Activated T-cell treated with anti-CD3 and anti-CD28 coated beads for 4 hours (primary cell): Measurements from ENCODE around the gene TEPSIN.

Experiments used
- DNase-seq: peaks from one replicate; pipeline ENCODE4 v3.0.0-alpha.2; 2020

TEPSIN gene, protein sequence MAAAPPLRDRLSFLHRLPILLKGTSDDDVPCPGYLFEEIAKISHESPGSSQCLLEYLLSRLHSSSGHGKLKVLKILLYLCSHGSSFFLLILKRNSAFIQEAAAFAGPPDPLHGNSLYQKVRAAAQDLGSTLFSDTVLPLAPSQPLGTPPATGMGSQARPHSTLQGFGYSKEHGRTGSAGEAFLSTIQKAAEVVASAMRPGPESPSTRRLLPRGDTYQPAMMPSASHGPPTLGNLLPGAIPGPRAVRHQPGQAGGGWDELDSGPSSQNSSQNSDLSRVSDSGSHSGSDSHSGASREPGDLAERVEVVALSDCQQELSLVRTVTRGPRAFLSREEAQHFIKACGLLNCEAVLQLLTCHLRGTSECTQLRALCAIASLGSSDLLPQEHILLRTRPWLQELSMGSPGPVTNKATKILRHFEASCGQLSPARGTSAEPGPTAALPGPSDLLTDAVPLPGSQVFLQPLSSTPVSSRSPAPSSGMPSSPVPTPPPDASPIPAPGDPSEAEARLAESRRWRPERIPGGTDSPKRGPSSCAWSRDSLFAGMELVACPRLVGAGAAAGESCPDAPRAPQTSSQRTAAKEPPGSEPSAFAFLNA

DNA sequence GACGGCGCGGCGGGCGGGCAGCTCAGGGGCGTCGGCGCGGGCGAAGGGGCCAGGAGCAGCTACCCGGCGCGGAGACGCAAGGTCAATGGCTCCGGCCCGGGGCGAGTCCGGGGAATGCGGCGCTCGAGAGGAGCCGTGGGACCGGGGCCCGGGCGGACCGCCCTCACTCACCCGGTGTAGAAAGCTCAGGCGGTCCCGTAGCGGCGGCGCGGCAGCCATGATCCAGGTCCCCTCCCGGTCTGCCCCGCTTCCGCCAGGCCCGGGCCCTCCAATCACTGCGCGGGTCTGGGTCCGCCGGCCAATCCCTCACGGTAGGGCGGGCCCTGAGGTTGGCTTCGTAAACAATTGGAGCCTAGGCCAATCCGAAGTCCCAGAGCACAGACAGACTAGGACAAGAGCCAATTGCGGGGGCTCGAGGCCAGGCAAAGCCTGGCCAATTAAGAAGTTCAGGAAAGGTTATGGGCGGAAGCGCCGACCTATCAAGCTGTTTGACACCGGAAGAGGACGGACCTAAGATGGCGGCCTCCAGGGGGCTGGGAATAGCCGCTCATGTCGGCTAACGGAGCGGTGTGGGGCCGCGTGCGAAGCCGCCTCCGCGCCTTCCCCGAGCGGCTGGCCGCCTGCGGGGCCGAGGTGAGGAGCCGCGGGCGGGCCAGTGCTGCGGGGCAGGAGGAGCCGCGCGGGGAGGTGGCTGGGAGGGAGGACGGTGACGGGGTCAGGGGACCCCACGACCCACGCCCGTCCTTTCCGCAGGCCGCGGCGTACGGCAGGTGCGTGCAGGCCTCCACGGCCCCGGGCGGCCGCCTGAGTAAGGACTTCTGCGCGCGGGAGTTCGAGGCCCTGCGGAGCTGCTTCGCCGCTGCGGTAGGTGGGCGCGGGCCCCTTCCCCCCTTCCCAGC is at the start of gene TEPSIN, which contains the start of gene NDUFAF8:
TEPSIN (minus strand) TSS at position 241 of the 899 bp plus-strand sequence; CDS start at position 219, 22 bp downstream.
NDUFAF8 (plus strand) TSS at position 504 of the 899 bp plus-strand sequence; CDS start at position 550, 46 bp downstream.
- DNase-seq = peak; percentile 86

DNA sequence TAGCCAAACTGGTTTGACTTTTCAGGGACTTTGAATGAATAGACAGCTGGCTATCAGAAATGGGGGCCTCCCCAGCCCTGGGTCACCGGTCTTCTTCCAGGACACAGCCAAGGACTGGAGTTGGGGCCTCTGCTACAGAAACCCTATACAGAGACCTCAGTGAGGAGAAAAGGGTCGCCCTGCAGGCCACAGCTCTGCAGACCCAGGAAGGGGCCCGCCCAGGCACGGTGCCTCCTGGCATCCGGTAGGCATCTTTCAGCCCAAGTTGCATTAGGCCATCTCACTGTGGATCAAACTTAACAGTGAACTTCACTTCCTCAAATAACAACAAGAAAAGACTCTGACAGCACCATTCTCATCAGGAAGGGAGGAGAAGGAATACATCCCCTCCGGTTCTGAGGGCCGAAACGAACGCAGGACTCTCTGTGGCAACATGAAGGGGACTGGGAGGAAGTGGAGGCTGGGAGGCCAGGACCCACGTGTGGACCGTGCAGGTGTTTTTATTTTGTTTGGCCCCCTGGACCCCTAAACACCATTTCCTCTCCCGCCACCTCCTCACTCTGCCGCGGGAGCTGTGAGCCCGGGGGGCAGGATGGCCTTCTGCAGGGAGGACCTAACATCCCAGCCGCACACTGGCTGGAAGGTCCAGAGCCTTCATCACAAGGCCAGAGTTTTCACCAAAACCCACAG is 49.0 kb upstream of the TEPSIN start:
- DNase-seq = no peak

DNA sequence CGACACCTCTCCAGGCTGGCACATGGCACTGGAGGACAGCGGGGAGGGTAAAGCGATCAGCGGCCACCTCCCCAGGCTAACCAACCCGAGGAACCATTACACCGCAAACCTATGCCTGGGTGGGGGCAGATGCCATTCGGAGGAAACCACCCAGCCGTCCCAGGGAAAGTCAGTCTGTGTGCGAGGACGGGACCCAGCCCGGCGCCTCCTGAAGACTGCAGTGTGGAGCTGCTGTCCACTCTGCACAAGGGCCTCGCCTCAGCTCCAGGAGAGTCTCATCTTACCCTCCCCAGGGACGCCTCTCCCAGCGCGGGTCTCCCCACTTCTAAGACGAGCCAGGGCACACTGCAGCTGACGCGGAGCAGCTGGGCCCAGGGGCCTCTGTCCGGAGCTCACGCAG is 48.3 kb upstream of the TEPSIN start:
- DNase-seq = no peak

DNA sequence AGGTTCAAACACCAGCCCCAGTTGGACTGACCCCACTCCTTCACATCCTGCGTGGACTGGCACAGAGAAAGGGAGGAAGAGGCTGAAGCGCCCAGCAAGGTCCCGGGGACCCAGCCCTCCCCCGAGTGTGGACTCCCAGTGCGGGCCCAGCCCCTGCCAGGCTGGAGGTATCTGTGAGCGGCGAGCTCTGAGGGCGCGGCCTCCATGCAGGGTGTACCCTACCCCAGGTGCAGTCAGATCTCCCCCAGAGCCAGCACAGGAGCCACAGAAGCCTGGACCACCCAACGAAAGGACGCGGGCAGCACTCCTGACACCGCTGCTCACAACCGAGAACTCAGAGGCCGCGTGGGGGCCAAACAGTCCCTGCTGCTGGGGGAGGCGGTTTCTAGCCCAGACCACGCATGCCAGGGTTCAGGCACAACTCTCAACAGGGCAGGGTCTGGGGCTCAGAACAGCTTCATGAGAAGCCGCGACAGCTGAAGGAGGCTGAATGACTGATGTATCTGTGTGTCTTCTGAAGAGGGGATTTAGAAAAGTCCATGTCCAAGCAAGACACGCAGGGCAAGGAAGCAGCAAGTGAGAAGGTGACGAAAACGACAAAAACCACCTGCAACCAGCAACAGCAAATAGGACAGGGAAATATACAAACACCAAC is 47.8 kb upstream of the TEPSIN start:
- DNase-seq = no peak

DNA sequence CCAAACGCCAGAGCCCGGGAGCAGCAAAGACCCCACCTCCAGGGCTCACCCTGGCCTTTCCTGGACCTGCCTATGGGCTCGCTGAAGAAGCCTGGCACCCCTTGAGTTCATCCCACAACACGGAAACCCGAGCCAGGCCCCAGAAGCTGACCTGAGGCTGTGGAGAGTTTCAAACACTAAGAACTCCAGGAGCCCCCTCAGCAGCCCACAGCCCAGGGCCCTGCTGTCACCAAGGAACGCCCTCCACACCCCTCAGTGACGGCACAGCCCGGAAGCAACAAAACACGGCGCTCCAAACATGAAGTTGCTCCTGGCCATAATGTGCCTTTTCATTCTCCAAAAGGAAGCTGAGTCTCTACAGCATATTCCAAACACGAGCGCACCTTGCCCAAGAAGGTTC is 47.0 kb upstream of the TEPSIN start:
- DNase-seq = no peak

DNA sequence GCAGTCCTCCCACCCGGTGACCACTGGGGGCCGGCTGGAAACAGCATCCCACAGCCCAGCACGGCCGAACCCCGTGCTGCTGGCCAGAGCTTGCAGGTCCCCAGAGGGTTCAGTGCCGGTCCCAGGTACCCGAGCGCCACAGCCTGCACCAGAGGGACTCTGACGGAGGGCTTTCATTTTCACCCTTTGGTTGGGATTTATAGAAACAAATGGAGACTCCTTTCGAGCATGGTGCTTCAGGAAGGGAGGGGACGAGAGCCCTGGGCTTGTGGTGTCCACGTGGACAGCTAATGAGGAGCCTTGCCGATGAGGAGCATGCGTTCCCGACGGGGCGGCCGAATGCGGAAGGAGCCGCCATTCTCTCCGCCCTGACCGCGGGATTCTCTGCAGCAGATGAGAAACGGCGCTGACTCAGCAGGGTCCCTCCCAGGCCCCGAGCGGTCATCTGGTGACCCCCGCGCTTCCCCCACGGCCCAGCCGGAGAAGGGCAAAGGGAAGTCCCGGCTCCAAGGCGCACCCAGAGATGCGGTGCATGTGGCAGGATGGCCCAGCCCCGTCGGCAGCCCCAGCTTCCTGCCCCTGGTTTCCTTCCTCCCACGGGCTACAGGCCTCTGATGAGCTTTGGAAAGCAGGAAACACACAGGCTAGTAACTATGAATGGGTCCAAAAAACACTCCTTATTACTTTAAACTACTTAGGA is 46.5 kb upstream of the TEPSIN start:
- peak; percentile 17 for DNase-seq

DNA sequence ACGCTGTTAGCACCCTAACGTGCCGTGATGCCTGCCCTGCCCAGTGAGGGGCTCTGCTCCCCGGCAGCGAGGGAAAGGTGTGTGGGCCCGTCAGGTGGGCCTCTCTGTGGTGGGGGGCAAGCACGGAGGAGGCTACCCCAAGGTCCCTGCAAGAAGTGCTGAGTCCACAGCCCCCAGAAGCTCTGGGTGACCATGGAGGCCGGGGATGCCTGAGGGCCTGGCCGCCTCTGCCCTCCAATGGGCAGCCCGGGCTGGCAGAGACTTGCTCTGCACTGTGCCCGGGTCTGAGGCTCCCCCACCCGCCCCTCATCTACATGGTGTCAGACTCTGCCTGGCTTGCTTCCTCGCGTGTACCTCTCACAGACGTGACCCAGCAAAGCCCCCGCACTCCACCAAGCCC is 44.0 kb upstream of the TEPSIN start:
- no peak for DNase-seq

DNA sequence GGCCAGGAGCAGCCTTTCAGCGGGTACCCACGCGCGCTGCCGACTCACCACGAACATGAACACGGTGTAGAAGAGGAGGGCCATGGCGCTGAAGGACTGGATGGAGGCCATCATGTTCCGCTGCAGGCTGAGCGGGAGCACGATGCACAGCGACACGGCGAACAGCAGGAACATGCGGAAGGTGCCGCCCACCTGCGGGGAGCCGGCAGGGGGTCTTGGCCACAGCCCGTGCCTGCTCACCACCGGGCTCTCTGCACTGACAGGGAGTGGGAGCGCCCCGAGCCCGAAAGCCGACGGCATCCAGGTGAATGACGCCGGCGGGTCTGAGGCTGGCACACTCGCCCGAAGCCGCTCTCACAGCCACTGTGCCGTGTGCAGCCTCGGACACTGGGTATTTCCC is 43.3 kb upstream of the TEPSIN start:
- no peak for DNase-seq

DNA sequence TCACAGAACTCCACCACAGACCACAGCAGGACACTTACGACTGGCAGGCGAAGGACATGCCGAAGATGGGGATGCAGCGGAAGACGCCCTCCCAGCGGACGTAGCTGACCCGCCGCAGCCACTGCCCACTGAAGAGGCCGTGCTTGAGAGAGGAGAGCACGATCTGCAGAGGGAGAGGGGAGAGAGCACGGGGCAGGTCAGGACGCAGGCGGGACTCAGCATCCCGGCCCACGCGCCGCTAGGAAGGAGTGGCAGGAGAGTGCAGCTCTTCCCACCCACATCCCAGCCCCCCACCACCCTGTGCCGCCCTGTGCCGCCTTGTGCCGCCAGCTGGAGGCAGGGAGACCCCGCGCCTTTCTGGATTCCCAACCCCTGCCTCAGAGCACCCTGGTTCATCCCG is 41.7 kb upstream of the TEPSIN start:
- no peak for DNase-seq

DNA sequence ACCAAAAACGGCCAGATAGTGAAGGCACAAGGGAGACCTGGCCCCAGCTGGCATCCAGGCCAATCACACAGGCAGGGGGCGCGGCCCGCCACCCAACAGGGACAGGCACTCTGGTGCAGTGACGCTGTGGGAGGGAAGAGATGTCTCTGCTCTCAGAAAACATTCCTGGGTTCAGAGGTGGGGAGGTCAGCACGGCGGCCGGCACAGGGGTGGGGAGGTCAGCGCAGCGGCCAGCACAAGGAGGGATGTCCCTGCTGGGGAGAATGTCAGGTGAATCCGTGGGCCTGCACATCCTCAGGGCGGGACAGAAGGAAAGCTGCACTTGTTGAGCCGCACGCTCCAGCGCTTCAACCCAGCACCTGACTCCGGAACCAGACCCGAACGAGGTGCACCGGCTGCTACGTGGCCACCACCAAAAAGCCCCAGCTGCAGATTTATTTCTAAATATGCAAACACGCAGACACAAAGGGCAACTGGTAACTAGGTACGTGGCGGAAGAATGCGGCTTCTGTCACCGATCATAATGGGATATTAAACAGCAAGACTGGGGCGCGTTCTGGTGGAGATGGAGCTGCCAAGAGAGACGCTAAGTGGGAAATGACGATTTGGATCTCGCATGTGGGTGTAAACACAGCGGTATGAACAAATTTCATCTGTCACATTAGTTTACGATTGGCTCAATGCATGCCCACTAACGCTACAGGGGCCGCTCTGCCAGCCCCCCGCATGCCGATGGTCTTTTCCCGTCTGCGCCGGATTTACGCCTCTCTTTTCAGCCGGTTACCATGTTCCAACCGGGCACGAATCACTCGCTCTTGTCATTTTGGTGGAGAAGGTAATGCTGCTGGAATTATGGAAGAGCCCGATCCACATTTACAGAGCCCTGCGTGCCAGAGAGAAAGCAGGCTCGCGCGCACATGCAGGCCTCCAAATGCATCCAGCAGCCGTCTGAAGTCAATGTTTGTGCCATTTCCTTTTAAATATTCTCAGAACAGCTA is 40.7 kb upstream of the TEPSIN start:
- no peak for DNase-seq

DNA sequence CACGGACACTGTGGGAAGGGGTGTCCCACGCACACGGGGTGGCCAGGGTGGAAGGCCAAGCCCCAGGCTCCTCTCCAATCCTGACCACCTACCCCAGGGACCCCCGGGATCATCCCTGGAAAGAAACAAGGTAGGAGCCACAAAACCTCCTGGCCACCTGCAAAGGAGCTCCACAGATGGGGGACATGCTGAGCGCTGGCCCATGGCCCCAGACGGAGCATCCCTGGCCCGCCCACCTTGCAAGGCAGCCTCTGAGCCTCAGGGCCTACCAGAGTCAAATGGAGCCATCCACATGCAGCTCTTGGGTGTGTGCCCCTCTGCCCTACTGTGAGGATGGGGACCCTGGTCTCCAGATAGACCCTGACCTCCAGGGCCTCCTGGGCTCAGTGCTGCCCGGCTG is 40.0 kb upstream of the TEPSIN start:
- DNase-seq = no peak

DNA sequence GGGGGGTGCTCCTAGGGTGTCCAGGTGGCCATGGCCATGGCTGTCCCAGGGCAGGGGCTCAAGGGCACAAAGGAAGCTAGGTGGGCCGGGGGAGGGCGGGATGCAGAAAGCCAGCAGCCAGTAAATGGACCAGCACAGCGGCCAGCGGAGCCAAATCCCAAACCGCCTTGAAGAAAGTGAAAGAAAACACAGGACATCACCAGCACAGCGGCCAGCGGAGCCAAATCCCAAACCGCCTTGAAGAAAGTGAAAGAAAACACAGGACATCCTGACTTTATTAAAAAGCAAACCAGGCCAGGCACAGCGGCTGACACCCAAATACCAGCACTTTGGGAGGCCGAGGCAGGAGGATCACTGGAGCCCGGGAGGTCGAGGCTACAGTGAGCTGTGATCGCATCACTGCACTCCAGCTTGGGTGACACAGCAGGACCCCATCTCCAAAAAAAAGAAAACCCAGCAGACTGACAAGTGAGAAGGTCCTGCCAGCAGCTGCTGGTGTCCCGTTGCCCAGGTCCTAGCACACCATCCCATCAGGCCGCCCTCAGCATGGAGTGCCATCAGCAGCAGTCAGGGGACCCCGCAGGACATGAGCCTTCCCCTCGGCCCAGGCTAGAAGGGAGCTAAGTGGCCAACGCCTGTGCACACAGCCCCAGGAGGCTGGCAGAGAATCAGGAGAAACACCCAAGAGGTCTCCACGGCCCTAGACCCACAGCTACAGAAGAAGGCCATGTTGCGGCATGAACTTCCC is 39.3 kb upstream of the TEPSIN start:
- DNase-seq = no peak

DNA sequence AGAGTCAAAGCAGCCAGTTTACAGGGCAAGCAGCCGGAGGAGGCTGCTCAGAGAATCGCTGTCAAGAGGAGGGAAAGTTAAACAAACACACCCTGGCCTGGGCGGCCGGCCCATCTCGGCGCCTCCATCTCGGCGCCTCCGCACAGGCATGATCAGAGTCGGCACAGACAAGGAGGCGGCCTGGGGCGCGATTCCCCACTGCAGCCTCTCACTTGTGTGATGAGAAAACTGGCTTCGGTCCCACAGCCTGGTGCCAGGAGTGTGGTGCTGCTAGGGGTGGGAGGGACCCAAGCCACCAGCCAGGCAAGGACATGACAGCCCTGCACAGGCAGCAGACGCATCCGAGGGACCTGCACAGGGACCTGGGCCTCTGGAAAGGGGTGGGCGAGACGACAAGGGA is 38.6 kb upstream of the TEPSIN start:
- no peak for DNase-seq

DNA sequence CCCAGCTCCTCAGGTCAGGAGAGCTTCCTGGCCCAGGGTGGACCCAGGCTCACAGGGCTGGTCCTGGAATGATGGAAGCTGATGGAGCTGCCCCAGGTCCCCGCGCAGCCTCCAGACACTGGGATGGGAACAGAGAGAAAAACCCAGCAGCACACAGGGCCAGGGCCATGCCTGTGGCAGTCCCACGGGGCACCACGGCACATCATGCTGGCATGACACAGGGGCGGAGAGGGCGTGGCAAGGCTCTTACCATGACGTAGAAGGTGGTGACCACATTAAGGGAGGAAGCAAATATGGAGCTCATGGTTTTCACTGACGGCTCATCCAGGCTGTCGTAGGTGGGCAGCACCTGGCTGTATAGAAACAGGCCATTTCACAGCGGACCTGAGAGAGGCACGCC is 37.9 kb upstream of the TEPSIN start:
- DNase-seq = no peak

DNA sequence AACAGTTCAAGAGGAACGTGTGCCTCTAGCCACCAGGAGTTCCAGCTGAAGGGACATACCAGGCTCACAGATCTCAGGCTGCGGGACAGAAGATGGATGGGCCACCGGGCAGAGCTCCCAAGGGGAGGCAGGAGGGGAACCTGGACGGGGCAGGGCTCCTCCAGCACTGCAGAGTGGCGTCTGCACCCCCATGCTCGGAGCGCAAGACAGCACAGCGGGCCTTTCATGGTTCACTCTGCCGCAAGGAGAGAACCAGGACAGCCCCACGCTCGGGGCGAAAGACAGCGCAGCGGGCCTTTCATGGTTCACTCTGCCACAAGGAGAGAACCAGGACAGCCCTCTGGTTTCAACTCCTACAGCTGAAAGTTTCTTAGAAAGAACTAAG is 35.6 kb upstream of the TEPSIN start:
- DNase-seq = no peak

DNA sequence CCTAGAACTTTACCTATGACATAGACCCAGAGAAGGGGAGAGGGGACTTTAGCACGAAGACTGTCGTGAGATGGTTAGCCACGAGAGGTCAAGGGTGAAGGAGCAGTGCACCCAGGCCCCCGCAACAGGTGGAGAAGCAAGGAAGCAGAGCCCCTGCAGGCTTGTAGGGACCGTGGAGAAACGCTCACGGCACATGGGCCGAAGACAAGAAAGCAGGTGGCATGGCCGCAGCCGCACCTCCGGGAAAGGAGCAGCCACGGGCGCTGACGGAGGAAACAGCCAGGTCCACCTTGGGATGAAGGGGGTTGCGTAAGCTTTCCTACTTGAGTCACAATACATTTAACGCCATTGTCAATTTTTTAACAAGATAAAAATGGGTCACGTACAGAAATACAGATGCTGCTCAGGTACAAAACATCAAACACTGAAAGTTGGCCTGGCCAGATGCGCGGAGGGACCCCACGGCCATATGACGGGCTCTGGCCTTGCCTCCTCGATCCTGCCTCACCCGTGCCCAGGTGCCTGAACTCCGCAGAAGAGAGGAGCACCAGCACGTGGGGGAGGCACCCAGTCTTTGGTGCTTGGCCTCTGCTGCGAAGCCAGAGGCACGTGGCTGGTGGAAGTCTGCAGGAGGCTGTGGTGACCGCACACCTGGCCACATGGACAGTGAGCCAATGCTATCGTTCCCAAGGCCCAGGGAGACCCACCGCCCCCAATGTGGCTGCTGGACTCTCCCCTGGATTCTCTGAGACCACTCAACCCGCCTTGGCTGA is 35.0 kb upstream of the TEPSIN start:
- no peak for DNase-seq

DNA sequence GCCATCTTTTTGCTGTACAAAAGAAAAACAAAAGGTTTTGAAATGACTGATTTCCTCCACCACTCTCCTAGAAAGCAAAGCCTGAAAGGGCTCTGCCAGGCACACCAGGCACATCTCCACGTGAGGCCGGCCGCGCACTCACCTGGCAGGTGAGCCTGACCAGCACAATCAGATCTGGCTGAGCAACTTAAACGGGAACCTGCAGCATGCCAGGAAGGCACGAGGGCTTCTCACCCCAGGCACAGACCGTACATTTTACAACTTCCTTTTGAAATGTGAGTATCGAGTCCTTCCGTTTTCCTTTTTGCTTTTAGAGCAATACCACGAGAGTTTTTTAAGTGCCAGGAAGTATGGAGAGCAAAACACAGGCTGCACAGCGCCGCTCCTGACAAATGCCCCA is 33.8 kb upstream of the TEPSIN start:
- no peak for DNase-seq

DNA sequence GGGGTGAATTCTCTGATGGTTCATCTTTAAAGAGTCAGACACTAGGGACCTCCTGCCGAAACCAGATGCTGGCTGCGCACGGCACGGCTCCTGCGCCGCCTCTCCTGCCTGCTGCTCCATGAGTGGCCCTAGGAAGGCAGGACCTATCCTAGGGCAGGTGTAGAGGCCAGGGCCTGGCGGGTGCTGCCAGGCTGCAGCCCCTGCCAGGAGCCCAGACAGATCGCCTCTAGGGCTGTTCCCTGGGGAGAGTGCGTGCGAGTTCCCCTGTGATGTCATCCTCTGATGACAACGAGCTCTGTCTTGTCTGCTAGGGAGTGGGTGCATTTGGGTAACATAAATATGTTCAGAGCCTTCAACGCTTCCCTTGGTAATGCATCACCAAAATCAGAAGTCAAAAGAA is 32.4 kb upstream of the TEPSIN start:
- no peak for DNase-seq

DNA sequence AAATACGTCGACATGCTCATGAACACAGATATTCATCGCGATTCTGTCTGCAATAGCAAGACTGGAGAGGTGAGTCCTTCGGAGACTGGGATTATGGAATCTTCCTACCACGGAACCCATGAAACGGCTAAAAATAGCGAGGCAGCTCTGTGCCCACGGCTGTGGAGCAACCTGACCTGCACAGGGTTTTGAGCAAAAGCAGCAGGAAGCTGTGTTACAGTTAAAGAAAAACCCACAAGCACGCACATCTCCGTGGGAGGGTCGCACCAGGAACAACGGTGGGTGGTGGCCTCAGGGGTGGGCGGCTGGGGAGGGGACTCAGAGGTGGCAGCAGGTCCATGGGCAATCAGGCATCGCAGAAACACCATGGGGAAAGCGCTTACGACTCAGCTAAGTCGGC is 31.4 kb upstream of the TEPSIN start:
- no peak for DNase-seq
